ENCODE measurements around the gene CACNA2D3.

Gene CACNA2D3

GRCh38 chr3:54507876-54508460, 385.6 kb downstream of the CACNA2D3 start:
- no peak for TF ChIP-seq FOXP2 (optimal IDR thresholded peaks at IDR 0.05; ENCODE audit: borderline replicate concordance, extremely low read depth, extremely low read length, insufficient read depth)

GRCh38 chr3:54510506-54510905, 388.2 kb downstream of the CACNA2D3 start:
- no peak for TF ChIP-seq POLR2AphosphoS5 (IDR thresholded peaks at IDR 0.05; ENCODE audit: low read depth, low read length)
- TF ChIP-seq TAF1 (IDR thresholded peaks at IDR 0.05; ENCODE audit: borderline replicate concordance, insufficient read depth, low read length): no peak
- TF ChIP-seq SIN3A (IDR thresholded peaks at IDR 0.05; ENCODE audit: borderline replicate concordance, insufficient read depth, low read length): no peak

- TF ChIP-seq POLR2AphosphoS5 (IDR thresholded peaks at IDR 0.05; ENCODE audit: low read depth, low read length): no peak
- TF ChIP-seq SIN3A (IDR thresholded peaks at IDR 0.05; ENCODE audit: borderline replicate concordance, insufficient read depth, low read length): no peak
- no peak for TF ChIP-seq TAF1 (IDR thresholded peaks at IDR 0.05; ENCODE audit: borderline replicate concordance, insufficient read depth, low read length)
- no peak for TF ChIP-seq FOXP2 (optimal IDR thresholded peaks at IDR 0.05; ENCODE audit: borderline replicate concordance, extremely low read depth, extremely low read length, insufficient read depth)
Observed at GRCh38 chr3:54511766-54512365, 389.5 kb downstream of the CACNA2D3 start.

- no peak for TF ChIP-seq TAF1 (IDR thresholded peaks at IDR 0.05; ENCODE audit: borderline replicate concordance, insufficient read depth, low read length)
- no peak for TF ChIP-seq SIN3A (IDR thresholded peaks at IDR 0.05; ENCODE audit: borderline replicate concordance, insufficient read depth, low read length)
- TF ChIP-seq FOXP2 (optimal IDR thresholded peaks at IDR 0.05; ENCODE audit: borderline replicate concordance, extremely low read depth, extremely low read length, insufficient read depth): no peak
- no peak for TF ChIP-seq POLR2AphosphoS5 (IDR thresholded peaks at IDR 0.05; ENCODE audit: low read depth, low read length)
Observed at GRCh38 chr3:54514006-54514405, 391.7 kb downstream of the CACNA2D3 start.

GRCh38 chr3:54514416-54514815, 392.1 kb downstream of the CACNA2D3 start:
- no peak for TF ChIP-seq REST (IDR thresholded peaks at IDR 0.05; ENCODE audit: insufficient read depth in 1 of 2, low read depth in 2 of 2, low read length in 2 of 2)
- TF ChIP-seq FOXP2 (optimal IDR thresholded peaks at IDR 0.05; ENCODE audit: borderline replicate concordance, extremely low read depth, extremely low read length, insufficient read depth): no peak
- no peak for TF ChIP-seq SIN3A (IDR thresholded peaks at IDR 0.05; ENCODE audit: borderline replicate concordance, insufficient read depth, low read length)
- no peak for TF ChIP-seq TAF1 (IDR thresholded peaks at IDR 0.05; ENCODE audit: borderline replicate concordance, insufficient read depth, low read length)
- no peak for TF ChIP-seq POLR2AphosphoS5 (IDR thresholded peaks at IDR 0.05; ENCODE audit: low read depth, low read length)

- TF ChIP-seq FOXP2 (optimal IDR thresholded peaks at IDR 0.05; ENCODE audit: borderline replicate concordance, extremely low read depth, extremely low read length, insufficient read depth) (no peak), SIN3A (IDR thresholded peaks at IDR 0.05; ENCODE audit: borderline replicate concordance, insufficient read depth, low read length) (no peak), REST (IDR thresholded peaks at IDR 0.05; ENCODE audit: insufficient read depth in 1 of 2, low read depth in 2 of 2, low read length in 2 of 2) (no peak), POLR2AphosphoS5 (IDR thresholded peaks at IDR 0.05; ENCODE audit: low read depth, low read length) (no peak), TAF1 (IDR thresholded peaks at IDR 0.05; ENCODE audit: borderline replicate concordance, insufficient read depth, low read length) (no peak)
Observed at GRCh38 chr3:54515441-54516213, 393.3 kb downstream of the CACNA2D3 start.

- TF ChIP-seq REST (IDR thresholded peaks at IDR 0.05; ENCODE audit: insufficient read depth in 1 of 2, low read depth in 2 of 2, low read length in 2 of 2) (no peak), TAF1 (IDR thresholded peaks at IDR 0.05; ENCODE audit: borderline replicate concordance, insufficient read depth, low read length) (no peak), FOXP2 (optimal IDR thresholded peaks at IDR 0.05; ENCODE audit: borderline replicate concordance, extremely low read depth, extremely low read length, insufficient read depth) (no peak), POLR2AphosphoS5 (IDR thresholded peaks at IDR 0.05; ENCODE audit: low read depth, low read length) (no peak), SIN3A (IDR thresholded peaks at IDR 0.05; ENCODE audit: borderline replicate concordance, insufficient read depth, low read length) (no peak)
Observed at GRCh38 chr3:54517424-54517823, 395.1 kb downstream of the CACNA2D3 start.
